Tibial nerve (tissue), 4 donors: Measurements from ENCODE around the gene FAHD2A.

Experiments used
- EP300 ChIP-seq, 2 donors: sonication (generic); formaldehyde crosslinking; IDR thresholded peaks; one replicate each; pipeline ENCODE4 v1.6.1; 2017; ENCODE audit warnings: antibody characterized with exemption in 2 of 2, mild to moderate bottlenecking in 1 of 2
- POLR2A ChIP-seq, 2 donors: fragments of 450-650 bp; IDR thresholded peaks; one replicate each; pipeline ENCODE4 v1.6.1; 2017; ENCODE audit warnings: antibody characterized with exemption in 2 of 2, mild to moderate bottlenecking in 2 of 2, moderate library complexity in 2 of 2
- TF ChIP-seq, protein P1 (sequence below), 5 experiments: fragments of 200-600 bp in 3 of 5; fragments of 450-650 bp in 2 of 5; sonication (generic) in 3 of 5; IDR thresholded peaks; one replicate each; pipeline ENCODE4 v1.5.1; 2016 to 2019; ENCODE audit warnings: antibody characterized with exemption in 5 of 5, mild to moderate bottlenecking in 3 of 5, moderate library complexity in 2 of 5

DNA sequence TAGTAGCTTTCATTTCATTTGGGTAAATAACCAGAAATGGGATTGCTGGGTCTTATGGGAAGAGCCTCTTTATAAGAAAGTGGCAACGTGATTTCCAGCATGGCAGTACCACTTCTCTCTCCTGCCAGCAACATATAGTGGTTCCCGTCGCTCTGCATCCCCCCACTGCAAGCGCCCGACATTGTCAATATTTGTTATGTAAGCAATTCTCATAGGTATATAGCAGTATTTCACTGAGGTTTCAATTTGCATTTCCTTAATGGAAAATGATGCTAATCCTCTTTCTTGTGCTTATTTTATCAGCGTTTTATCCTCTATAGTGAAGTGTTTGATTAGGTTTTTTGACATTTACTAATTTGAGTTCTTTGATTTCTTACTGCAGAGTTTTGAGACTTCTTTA, 36.0 kb upstream of the FAHD2A start:
- TF ChIP-seq, protein P1, sequence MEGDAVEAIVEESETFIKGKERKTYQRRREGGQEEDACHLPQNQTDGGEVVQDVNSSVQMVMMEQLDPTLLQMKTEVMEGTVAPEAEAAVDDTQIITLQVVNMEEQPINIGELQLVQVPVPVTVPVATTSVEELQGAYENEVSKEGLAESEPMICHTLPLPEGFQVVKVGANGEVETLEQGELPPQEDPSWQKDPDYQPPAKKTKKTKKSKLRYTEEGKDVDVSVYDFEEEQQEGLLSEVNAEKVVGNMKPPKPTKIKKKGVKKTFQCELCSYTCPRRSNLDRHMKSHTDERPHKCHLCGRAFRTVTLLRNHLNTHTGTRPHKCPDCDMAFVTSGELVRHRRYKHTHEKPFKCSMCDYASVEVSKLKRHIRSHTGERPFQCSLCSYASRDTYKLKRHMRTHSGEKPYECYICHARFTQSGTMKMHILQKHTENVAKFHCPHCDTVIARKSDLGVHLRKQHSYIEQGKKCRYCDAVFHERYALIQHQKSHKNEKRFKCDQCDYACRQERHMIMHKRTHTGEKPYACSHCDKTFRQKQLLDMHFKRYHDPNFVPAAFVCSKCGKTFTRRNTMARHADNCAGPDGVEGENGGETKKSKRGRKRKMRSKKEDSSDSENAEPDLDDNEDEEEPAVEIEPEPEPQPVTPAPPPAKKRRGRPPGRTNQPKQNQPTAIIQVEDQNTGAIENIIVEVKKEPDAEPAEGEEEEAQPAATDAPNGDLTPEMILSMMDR (IDR thresholded peaks at IDR 0.05), result no peak
- TF ChIP-seq EP300 (IDR thresholded peaks at IDR 0.05) (no peak), POLR2A (IDR thresholded peaks at IDR 0.05) (no peak)
